Common myeloid progenitor, CD34-positive (primary cell): ENCODE measurements around the gene WRAP73.
"Not testable (repeated sequence)": the region's sequence is repeated elsewhere in the genome, so short reads cannot be mapped to it uniquely, and the experiment has no call there.

ENCODE experiments used
- CTCF ChIA-PET: fragments of 350-600 bp; sonication (Branson Sonifier 250); formaldehyde crosslinking; loops from one replicate; lab custom pipeline; 2021; ENCODE audit warnings: antibody characterized with exemption; lab: Charles Lee
- POLR2A ChIA-PET: fragments of 350-600 bp; sonication (Branson Sonifier 250); formaldehyde crosslinking; loops from one replicate; lab custom pipeline; 2021; ENCODE audit warnings: antibody characterized with exemption; lab: Charles Lee
- DNase-seq, 3 donors: peaks; one replicate each; pipeline versions ENCODE4 v3.0.0 to v3.0.0-alpha.2; 2013
- H3K27ac ChIP-seq, 2 experiments: 1 replicate in 1 of 2; 2 replicates in 1 of 2; pipeline ENCODE4 v1.7.0; 2013; ENCODE audit warnings: inconsistent platforms in 2 of 2, low read length in 2 of 2, mild to moderate bottlenecking in 2 of 2, low read depth in 1 of 2, moderate library complexity in 1 of 2; ENCODE audit not compliant: severe bottlenecking in 2 of 2, insufficient read depth in 1 of 2, poor library complexity in 1 of 2
- H3K27me3 ChIP-seq, 5 experiments: replicated peaks in 2 of 5; 1 replicate in 3 of 5; 2 replicates in 2 of 5; pipeline versions ENCODE4 v1.6.1 to v1.7.0; 2013; ENCODE audit warnings: low read length in 4 of 5, mild to moderate bottlenecking in 2 of 5, moderate library complexity in 2 of 5, inconsistent platforms in 1 of 5; ENCODE audit not compliant: insufficient read depth in 5 of 5, control insufficient read depth in 4 of 5
- H3K36me3 ChIP-seq, 4 experiments: 1 replicate in 2 of 4; 2 replicates in 2 of 4; pipeline versions ENCODE4 v1.6.1 to v1.7.0; 2013; ENCODE audit warnings: low read length in 3 of 4, control low read depth in 1 of 4, mild to moderate bottlenecking in 1 of 4; ENCODE audit not compliant: control insufficient read depth in 4 of 4, insufficient read depth in 4 of 4
- H3K4me1 ChIP-seq, 4 experiments: 1 replicate in 3 of 4; 2 replicates in 1 of 4; pipeline versions ENCODE4 v1.6.1 to v1.7.1; 2013; ENCODE audit warnings: low read length in 3 of 4, mild to moderate bottlenecking in 3 of 4, control low read depth in 1 of 4, inconsistent platforms in 1 of 4, moderate library complexity in 1 of 4; ENCODE audit not compliant: control insufficient read depth in 4 of 4, insufficient read depth in 4 of 4; ENCODE audit errors: control extremely low read depth in 1 of 4
- H3K4me3 ChIP-seq, 7 experiments: 1 replicate in 4 of 7; 2 replicates in 3 of 7; pipeline versions ENCODE4 v1.5.1 to v1.7.0; 2013; ENCODE audit warnings: mild to moderate bottlenecking in 7 of 7, low read length in 6 of 7, moderate library complexity in 6 of 7, inconsistent platforms in 2 of 7, low read depth in 2 of 7, control low read depth in 1 of 7; ENCODE audit not compliant: insufficient read depth in 4 of 7, control insufficient read depth in 1 of 7; ENCODE audit errors: extremely low read depth in 1 of 7
- H3K9me3 ChIP-seq, 5 experiments: 1 replicate in 4 of 5; 2 replicates in 1 of 5; pipeline versions ENCODE4 v1.6.1 to v1.7.1; 2013; ENCODE audit warnings: low read length in 4 of 5, mild to moderate bottlenecking in 2 of 5, inconsistent platforms in 1 of 5, low read depth in 1 of 5, moderate library complexity in 1 of 5; ENCODE audit not compliant: control insufficient read depth in 4 of 5, insufficient read depth in 2 of 5; ENCODE audit errors: control extremely low read depth in 1 of 5
- WGBS: methylation state at CpG from one replicate; pipeline ENCODE4 v1.1.5; 2013; ENCODE audit not compliant: insufficient coverage; 5-methylcytosine and 5-hydroxymethylcytosine counted together

WRAP73 gene

DNA sequence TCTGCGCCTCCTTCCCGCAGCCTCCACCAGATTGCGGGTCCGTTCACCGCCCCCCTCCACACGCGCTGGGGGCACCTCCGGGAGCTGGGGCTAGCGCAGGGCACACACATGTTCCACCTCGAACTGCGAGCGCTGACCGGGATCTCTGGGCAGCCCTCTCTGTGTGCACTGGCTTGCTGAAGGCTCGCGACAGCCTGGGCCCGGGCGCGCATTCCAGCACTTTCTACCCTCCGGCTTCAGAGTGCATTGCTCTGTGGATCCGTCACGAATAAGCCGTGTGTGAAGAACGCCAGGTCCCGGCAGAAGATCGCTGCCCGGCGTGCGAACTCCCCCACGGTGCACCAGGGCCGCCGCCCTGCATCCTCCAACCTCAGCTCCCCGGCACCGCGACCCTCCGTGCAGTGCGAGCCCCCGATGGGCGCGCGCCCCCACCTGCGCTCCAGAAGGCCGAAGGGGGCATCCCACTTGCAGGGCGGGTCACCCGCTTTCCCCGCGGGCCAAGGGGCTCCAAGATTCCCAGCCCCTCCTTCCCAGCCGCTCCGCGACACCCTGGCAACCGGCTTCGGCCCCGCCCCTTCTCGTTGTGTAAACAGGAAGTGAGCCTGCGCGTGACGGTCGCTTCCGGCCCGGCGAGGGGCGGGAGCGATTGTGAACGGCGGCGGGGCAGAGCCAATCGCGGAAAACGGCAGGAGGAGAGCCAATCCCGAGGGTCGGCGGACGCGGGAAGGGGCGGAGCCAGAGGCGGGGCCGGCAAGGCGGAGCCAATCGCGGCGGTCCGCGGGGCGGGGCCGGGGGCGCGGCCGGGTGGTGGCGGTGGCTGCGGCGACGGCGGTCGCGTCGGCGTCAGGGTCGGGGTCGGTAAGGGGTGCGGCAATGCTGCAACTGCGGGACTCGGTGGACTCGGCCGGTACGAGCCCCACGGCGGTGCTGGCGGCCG lies 25.4 kb downstream of the WRAP73 start, which contains the start of gene TPRG1L:
TPRG1L (plus strand) TSS at position 816 of the 937 bp plus-strand sequence; CDS start at position 874, 58 bp downstream.
- 0% methylated on average over 73 of the region's 108 CpGs for WGBS
- Histone ChIP-seq H3K4me3 (peak within 1 kb of the TSS; percentile 56 to 93 (median 88)), H3K4me1 (peaks cover 3 to 25% (median 23%) of the 10 kb centered on the region in 4 experiments), H3K27me3 (no peaks in the 10 kb centered on the region), H3K9me3 (no peaks in the 10 kb centered on the region), H3K27ac (peak within 1 kb of the TSS in 1 of 2 experiments; percentile 58), H3K36me3 (peaks cover 4 to 23% (median 22%) of the 10 kb centered on the region in 4 experiments)
- ChIA-PET POLR2A (interaction anchor here (0.6 kb wide), 1 partner anchor 12 kb away, joined by 4 read pairs; no protein-coding TSS in a partner anchor), CTCF (interaction anchor here (1.1 to 6.4 kb wide), 2 partner anchors 59 to 132 kb away, joined by 3 to 63 read pairs; no protein-coding TSS in a partner anchor)
- DNase-seq: peak; percentile 95 to 98 (median 98)

DNA sequence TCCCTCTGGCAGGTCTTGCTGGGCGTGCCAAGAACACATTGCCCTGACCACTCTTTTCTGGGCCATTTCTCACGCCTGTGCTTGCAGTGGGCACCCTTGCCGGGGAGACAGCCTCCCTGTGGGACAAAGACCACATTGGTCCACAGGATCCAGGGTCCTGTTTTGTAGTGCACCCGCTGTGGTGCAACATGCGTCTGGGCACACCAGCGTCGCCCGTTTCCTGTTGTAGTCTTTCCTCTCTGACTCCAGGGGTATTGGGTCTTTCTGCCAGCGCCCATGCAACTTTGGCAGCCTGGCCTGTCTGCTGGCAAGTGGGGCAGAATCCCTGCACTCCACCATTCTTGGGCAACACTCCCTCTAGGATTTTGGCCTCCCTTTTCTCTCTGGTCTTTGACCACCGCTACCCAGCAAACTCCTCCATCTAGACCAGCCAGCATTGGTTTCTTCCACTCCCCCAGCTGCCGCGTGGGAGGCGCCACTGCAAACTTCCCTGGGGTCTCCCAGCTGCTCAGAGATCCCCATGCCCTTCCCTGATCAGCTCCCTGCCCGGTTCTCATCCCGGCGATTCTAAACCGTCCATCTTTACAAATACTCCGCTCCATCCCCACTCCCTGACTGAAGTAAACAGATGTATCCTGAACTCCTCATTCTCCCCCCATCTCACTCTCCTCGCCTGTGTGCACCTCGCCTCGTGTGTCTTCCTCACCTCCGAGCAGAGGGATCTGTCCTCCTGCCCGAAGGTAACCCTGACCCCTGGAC lies 26.3 kb downstream of the WRAP73 start:
- Histone ChIP-seq H3K4me1 (peaks cover 3 to 34% (median 31%) of the 10 kb centered on the region in 4 experiments), H3K4me3 (peak overlapping the region; percentile 51 to 93 (median 88)), H3K27me3 (no peaks in the 10 kb centered on the region), H3K27ac (peak overlapping the region in 1 of 2 experiments; percentile 58), H3K9me3 (no peaks in the 10 kb centered on the region), H3K36me3 (peaks cover 0 to 17% (median 15%) of the 10 kb centered on the region in 4 experiments)
- DNase-seq: no peak
- WGBS: 42% methylated on average over 19 of the region's 23 CpGs
- POLR2A ChIA-PET: interaction anchor here (0.6 kb wide), 1 partner anchor 13 kb away, joined by 4 read pairs; no protein-coding TSS in a partner anchor
- CTCF ChIA-PET: interaction anchor here (0.8 to 6.4 kb wide), 5 partner anchors 10 to 171 kb away, joined by 3 to 63 read pairs (median 3); no protein-coding TSS in a partner anchor

DNA sequence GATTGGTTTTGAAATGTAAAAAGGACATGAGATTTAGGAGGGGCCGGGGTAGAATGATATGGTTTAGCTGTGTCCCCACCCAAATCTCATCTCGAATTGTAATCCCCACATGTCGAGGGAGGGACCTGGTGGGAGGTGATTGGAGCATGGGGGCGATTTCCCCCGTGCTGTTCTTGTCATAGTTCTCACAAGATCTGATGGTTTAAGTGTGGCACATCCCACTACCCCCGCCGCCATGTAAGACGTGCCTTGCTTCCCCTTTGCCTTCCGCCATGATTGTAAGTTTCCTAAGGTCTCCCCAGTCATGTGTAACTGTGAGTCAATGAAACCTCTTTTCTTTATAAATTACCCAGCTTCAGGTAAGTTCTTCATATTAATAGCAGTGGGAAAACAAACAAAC lies 27.8 kb downstream of the WRAP73 start:
- peaks cover 3 to 41% (median 35%) of the 10 kb centered on the region in 4 experiments for H3K4me1 ChIP-seq
- CTCF ChIA-PET: interaction anchor here (0.7 to 6.4 kb wide), 6 partner anchors 14 to 133 kb away, joined by 3 to 63 read pairs (median 4); no protein-coding TSS in a partner anchor
- POLR2A ChIA-PET, H3K27ac ChIP-seq, H3K9me3 ChIP-seq, H3K27me3 ChIP-seq, DNase-seq, H3K36me3 ChIP-seq, H3K4me3 ChIP-seq: not testable (repeated sequence)
- WGBS: 90% methylated on average over 6 of the region's 9 CpGs

DNA sequence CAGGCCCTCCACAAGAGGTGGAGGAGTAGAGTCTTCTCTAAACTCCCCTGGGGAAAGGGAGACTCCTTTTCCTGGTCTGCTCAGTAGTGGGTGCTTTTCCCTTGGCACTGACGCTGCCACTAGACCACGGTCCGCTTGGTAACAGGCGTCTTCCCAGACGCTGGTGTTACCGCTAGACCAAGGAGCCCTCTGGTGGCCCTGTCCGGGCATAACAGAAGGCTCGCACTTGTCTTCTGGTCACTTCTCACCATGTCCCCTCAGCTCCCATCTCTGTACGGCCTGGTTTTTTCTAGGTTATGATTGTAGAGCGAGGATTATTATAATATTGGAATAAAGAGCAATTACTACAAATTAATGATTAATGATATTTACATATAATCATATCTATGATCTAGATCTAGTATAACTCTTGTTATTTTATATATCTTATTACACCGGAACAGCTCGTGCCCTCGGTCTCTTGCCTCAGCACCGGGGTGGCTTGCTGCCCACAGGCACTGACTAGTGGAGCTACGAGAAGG lies 28.7 kb downstream of the WRAP73 start:
- CTCF ChIA-PET: interaction anchor here (0.6 to 6.4 kb wide), 10 partner anchors 13 to 785 kb away, joined by 4 to 63 read pairs (median 4); no protein-coding TSS in a partner anchor
- DNase-seq, H3K4me3 ChIP-seq, H3K27me3 ChIP-seq, H3K9me3 ChIP-seq, POLR2A ChIA-PET, H3K36me3 ChIP-seq, H3K27ac ChIP-seq: not testable (repeated sequence)
- peaks cover 3 to 41% (median 35%) of the 10 kb centered on the region in 4 experiments for H3K4me1 ChIP-seq
- 43% methylated on average over 1 of the region's 15 CpGs for WGBS

DNA sequence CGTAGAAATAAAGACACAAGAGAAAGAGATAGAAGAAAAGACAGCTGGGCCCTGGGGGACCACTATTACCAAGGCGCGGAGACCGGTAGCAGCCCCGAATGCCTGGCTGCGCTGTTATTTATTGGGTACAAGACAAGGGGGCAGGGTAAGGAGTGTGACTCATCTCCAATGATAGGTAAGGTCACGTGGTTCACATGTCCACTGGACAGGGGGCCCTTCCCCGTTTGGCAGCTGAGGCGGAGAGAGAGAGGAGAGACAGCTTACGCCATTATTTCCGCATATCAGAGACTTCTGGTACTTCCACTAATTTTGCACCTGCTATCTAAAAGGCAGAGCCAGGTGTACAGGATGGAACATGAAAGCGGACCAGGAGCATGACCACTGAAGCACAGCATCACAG lies 29.2 kb downstream of the WRAP73 start:
- Histone ChIP-seq H3K4me3 (no peak overlapping the region), H3K36me3 (no peaks in the 10 kb centered on the region), H3K4me1 (peaks cover 0 to 38% (median 32%) of the 10 kb centered on the region in 4 experiments), H3K9me3 (no peaks in the 10 kb centered on the region), H3K27me3 (no peaks in the 10 kb centered on the region), H3K27ac (no peak overlapping the region)
- POLR2A ChIA-PET: no interaction called here
- WGBS: 95% methylated on average over 10 of the region's 12 CpGs
- CTCF ChIA-PET: interaction anchor here (1.0 to 6.4 kb wide), 12 partner anchors 9 to 168 kb away, joined by 3 to 63 read pairs (median 5); no protein-coding TSS in a partner anchor
- DNase-seq: no peak

DNA sequence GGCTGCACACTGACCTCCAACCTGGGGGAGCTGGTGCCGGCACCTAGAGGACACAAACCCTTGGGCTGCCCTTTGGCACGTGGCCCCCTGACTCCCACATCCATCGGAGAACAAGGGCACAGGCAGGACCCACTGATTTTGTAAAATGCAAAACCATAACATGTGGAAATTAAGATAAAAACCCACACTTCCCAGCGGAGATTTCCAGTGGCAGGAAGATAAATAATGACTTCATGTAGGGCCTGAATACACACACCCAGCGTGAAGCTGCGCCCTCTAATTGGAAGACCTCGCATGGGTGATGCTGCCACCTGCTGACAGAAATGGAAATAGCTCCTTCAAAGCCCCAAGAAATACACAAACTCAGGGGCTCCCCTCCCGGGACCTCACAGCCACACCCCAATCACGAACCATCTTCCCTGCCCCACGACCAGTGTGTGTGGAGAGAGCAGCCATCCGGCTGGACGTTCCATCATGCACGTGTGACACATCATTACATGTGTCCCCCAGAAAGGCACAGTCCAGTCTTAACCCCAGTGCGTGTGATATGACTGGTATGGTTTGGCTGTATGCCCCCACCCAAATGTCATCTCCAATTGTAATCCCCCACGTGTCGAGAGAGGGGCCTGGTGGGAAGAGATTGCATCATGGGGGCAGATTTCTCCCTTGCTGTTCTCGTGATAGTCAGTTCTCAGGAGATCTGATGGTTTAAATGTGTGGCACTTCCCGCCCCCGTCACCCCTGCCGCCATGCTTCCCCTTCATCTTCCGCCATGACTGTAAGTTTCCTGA lies 30.8 kb downstream of the WRAP73 start:
- Histone ChIP-seq H3K9me3 (no peaks in the 10 kb centered on the region), H3K27ac (no peak overlapping the region), H3K4me1 (peaks cover 0 to 32% (median 25%) of the 10 kb centered on the region in 4 experiments), H3K27me3 (no peaks in the 10 kb centered on the region), H3K36me3 (no peaks in the 10 kb centered on the region), H3K4me3 (peak overlapping the region in 3 of 7 experiments; percentile 22 to 54 (median 35))
- ChIA-PET POLR2A (interaction anchor here (0.6 to 1.3 kb wide), 3 partner anchors 32 to 276 kb away, joined by 3 to 5 read pairs (median 3); no protein-coding TSS in a partner anchor), CTCF (interaction anchor here (0.6 to 6.4 kb wide), 10 partner anchors 9 to 1797 kb away, joined by 3 to 63 read pairs (median 7); partner anchors contain the start of gene MEGF6)
- WGBS: 0% methylated on average over 9 of the region's 21 CpGs
- peak; percentile 90 to 95 (median 94) for DNase-seq
